OCI-LY1 (cell line): ENCODE data around the gene PSMD3.

Experiments
- EZH2 ChIP-seq: fragments of 200-600 bp; sonication (generic), shearing (Covaris generic); IDR thresholded peaks from 2 replicates; pipeline ENCODE4 v1.8.0; 2017; ENCODE audit warnings: borderline replicate concordance, mixed run types, mild to moderate bottlenecking, antibody characterized with exemption, low read length, moderate library complexity, mixed read lengths
- TF ChIP-seq, protein P1 (sequence below): fragments of 200-600 bp; sonication (generic), shearing (Covaris generic); IDR thresholded peaks from 2 replicates; pipeline ENCODE4 v1.5.1; 2017; ENCODE audit warnings: mild to moderate bottlenecking, antibody characterized with exemption, low read length, moderate library complexity, mixed read lengths

DNA sequence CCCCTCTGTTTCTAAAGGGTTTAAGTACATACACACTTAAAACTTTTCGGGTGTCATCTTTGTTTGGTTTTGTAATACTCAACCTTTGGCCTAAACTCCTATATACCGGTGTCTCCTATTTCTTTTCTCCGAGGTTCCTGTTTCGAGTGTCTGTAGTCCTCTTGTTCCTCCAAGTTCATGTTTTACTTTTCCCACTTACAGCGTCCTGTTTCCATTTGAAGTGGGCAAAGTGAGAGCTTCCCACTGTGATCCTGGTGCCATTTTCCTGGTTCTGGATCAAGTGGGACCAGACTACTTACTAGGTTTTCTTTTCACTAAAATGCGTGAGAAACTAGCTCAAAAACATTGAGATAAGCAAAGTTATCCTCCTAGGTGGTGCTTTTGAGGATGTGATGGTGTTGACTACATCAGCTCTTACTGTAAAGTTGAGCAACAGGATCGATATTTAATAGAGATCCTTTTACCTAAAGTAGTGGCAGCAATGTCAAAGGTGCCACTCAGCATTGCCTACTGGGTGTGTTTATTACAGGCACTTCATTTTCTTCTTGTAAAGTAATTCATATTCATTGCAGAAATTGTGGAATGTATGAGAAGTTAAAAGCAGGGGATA is 1.3 kb downstream of the PSMD3 start:
- TF ChIP-seq EZH2: no peak
- TF ChIP-seq, protein P1, sequence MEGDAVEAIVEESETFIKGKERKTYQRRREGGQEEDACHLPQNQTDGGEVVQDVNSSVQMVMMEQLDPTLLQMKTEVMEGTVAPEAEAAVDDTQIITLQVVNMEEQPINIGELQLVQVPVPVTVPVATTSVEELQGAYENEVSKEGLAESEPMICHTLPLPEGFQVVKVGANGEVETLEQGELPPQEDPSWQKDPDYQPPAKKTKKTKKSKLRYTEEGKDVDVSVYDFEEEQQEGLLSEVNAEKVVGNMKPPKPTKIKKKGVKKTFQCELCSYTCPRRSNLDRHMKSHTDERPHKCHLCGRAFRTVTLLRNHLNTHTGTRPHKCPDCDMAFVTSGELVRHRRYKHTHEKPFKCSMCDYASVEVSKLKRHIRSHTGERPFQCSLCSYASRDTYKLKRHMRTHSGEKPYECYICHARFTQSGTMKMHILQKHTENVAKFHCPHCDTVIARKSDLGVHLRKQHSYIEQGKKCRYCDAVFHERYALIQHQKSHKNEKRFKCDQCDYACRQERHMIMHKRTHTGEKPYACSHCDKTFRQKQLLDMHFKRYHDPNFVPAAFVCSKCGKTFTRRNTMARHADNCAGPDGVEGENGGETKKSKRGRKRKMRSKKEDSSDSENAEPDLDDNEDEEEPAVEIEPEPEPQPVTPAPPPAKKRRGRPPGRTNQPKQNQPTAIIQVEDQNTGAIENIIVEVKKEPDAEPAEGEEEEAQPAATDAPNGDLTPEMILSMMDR: no peak
